Liver (tissue), 9 donors: ENCODE measurements around the gene MEGF6. TPM values are rescaled to one million over a fixed set of nuclear protein-coding genes. Genes with fewer than 3 reads are reported as not detected.

Source experiments
- DNase-seq: peaks from one replicate; pipeline ENCODE4 v3.0.0-alpha.2; 2017; ENCODE audit warnings: low spot score
- H3K27ac ChIP-seq, 2 donors: one replicate each; pipeline ENCODE4 v1.7.0; 2013; ENCODE audit warnings: inconsistent platforms in 2 of 2, low read length in 2 of 2, control low read depth in 1 of 2, low read depth in 1 of 2, mild to moderate bottlenecking in 1 of 2
- H3K27me3 ChIP-seq, 4 donors: one replicate each; pipeline versions ENCODE4 v1.6.1 to v1.7.0; 2013; ENCODE audit warnings: low read length in 3 of 4, inconsistent platforms in 1 of 4, mild to moderate bottlenecking in 1 of 4, moderate library complexity in 1 of 4; ENCODE audit not compliant: control insufficient read depth in 4 of 4, insufficient read depth in 4 of 4
- H3K36me3 ChIP-seq, 4 donors: one replicate each; pipeline versions ENCODE4 v1.6.1 to v1.7.0; 2013; ENCODE audit warnings: low read length in 3 of 4, mild to moderate bottlenecking in 3 of 4, low read depth in 1 of 4, moderate library complexity in 1 of 4; ENCODE audit not compliant: control insufficient read depth in 4 of 4, insufficient read depth in 3 of 4
- H3K4me1 ChIP-seq, 4 donors: one replicate each; pipeline versions ENCODE4 v1.6.1 to v1.7.0; 2013; ENCODE audit warnings: low read length in 3 of 4, mild to moderate bottlenecking in 3 of 4, moderate library complexity in 1 of 4; ENCODE audit not compliant: control insufficient read depth in 4 of 4, insufficient read depth in 4 of 4
- H3K4me3 ChIP-seq, 3 donors: one replicate each; pipeline versions ENCODE4 v1.6.1 to v1.7.0; 2013; ENCODE audit warnings: low read length in 3 of 3, control low read depth in 1 of 3, low read depth in 1 of 3, mild to moderate bottlenecking in 1 of 3
- H3K9ac ChIP-seq, 2 donors: one replicate each; pipeline ENCODE4 v1.7.0; 2013; ENCODE audit warnings: low read length in 2 of 2, mild to moderate bottlenecking in 2 of 2, moderate library complexity in 2 of 2, control low read depth in 1 of 2, low read depth in 1 of 2
- H3K9me3 ChIP-seq, 4 donors: one replicate each; pipeline versions ENCODE4 v1.6.1 to v1.7.0; 2013; ENCODE audit warnings: low read length in 3 of 4; ENCODE audit not compliant: control insufficient read depth in 4 of 4
- EGR1 ChIP-seq, 2 donors: IDR thresholded peaks; 2 replicates each; pipeline ENCODE4 v1.6.1; 2016 to 2018; ENCODE audit warnings: antibody characterized with exemption in 2 of 2, low read depth in 2 of 2
- FOXA1 ChIP-seq: IDR thresholded peaks from 2 replicates; pipeline ENCODE4 v1.6.1; 2016; ENCODE audit warnings: antibody characterized with exemption
- FOXA2 ChIP-seq: IDR thresholded peaks from 2 replicates; pipeline ENCODE4 v1.6.1; 2016; ENCODE audit warnings: antibody characterized with exemption
- GABPA ChIP-seq, 2 donors: IDR thresholded peaks in 1 of 2; conservative IDR thresholded peaks in 1 of 2; 2 replicates each; pipeline ENCODE4 v1.6.1; 2016; ENCODE audit warnings: antibody characterized with exemption in 2 of 2, mild to moderate bottlenecking in 1 of 2, moderate library complexity in 1 of 2
- HNF4A ChIP-seq, 2 donors: conservative IDR thresholded peaks; 2 replicates each; pipeline ENCODE4 v1.6.1; 2016; ENCODE audit warnings: antibody characterized with exemption in 2 of 2, mild to moderate bottlenecking in 2 of 2
- HNF4G ChIP-seq: IDR thresholded peaks from 2 replicates; pipeline ENCODE4 v1.6.1; 2016; ENCODE audit warnings: antibody characterized with exemption
- JUND ChIP-seq, 2 donors: IDR thresholded peaks; 2 replicates each; pipeline ENCODE4 v1.6.1; 2016; ENCODE audit warnings: antibody characterized with exemption in 2 of 2
- NR2F2 ChIP-seq: IDR thresholded peaks from 2 replicates; pipeline ENCODE4 v1.6.1; 2016; ENCODE audit warnings: antibody characterized with exemption
- RAD21 ChIP-seq, 2 donors: IDR thresholded peaks; 2 replicates each; pipeline ENCODE4 v1.6.1; 2016; ENCODE audit warnings: antibody characterized with exemption in 2 of 2, mild to moderate bottlenecking in 2 of 2
- RXRA ChIP-seq, 2 donors: IDR thresholded peaks; 2 replicates each; pipeline ENCODE4 v1.6.1; 2017 to 2018; ENCODE audit warnings: antibody characterized with exemption in 2 of 2, mild to moderate bottlenecking in 1 of 2
- SP1 ChIP-seq: IDR thresholded peaks from 2 replicates; pipeline ENCODE4 v1.6.1; 2018; ENCODE audit warnings: antibody characterized with exemption, mild to moderate bottlenecking
- TAF1 ChIP-seq: conservative IDR thresholded peaks from 2 replicates; pipeline ENCODE4 v1.6.1; 2016; ENCODE audit warnings: antibody characterized with exemption, mild to moderate bottlenecking
- YY1 ChIP-seq: IDR thresholded peaks from 2 replicates; pipeline ENCODE4 v1.6.1; 2016; ENCODE audit warnings: antibody characterized with exemption, mild to moderate bottlenecking
- WGBS: extraction: QIAGEN DNeasy Blood & Tissue Kit; methylation state at CpG from one replicate; pipeline ENCODE4 v1.1.7; 2013; 5-methylcytosine and 5-hydroxymethylcytosine counted together
- polyA plus RNA-seq, 2 donors: library from polyadenylated mRNA; stranded (reverse) in 1 of 2; unstranded in 1 of 2; fragments of 200-250 nt in 1 of 2; fragments of >200 nt in 1 of 2; fragmentation: Nextera tagmentation in 1 of 2; extraction: Ambion mirVana in 1 of 2; gene quantifications; one replicate each; pipeline versions ENCODE4 v1.2.1 to v1.2.3, GENCODE V29; 2013 to 2015
- total RNA-seq, 2 donors: library from RNA; depleted of rRNA; stranded (reverse); fragments of >200 nt; gene quantifications; one replicate each; pipeline ENCODE4 v1.2.3, GENCODE V29; 2014
- TF ChIP-seq, protein P1 (sequence below): fragments of 150-350 bp; IDR thresholded peaks from 2 replicates; pipeline ENCODE4 v1.5.1; 2017; ENCODE audit warnings: improper control_type of control experiment, low read depth, low read length; ENCODE audit not compliant: missing input control
- TF ChIP-seq, protein P2 (sequence below): IDR thresholded peaks from 2 replicates; pipeline ENCODE4 v1.6.1; 2016; ENCODE audit warnings: antibody characterized with exemption, mild to moderate bottlenecking
- TF ChIP-seq, protein P3 (sequence below): IDR thresholded peaks from 2 replicates; pipeline ENCODE4 v1.6.1; 2016; ENCODE audit warnings: antibody characterized with exemption
- TF ChIP-seq, protein P4 (sequence below): IDR thresholded peaks from 2 replicates; pipeline ENCODE4 v1.6.1; 2016; ENCODE audit warnings: antibody characterized with exemption
- TF ChIP-seq, protein P5 (sequence below): IDR thresholded peaks from 2 replicates; pipeline ENCODE4 v1.6.1; 2016; ENCODE audit warnings: antibody characterized with exemption
- donor health status: healthy.
- donor health status: healthy.
- donor health status: healthy.
- donor health status: healthy.
- donor health status: healthy.

MEGF6 gene
- total and polyA plus RNA-seq, 4 donors: 1.3 to 11.0 (median 4.0) TPM

DNA sequence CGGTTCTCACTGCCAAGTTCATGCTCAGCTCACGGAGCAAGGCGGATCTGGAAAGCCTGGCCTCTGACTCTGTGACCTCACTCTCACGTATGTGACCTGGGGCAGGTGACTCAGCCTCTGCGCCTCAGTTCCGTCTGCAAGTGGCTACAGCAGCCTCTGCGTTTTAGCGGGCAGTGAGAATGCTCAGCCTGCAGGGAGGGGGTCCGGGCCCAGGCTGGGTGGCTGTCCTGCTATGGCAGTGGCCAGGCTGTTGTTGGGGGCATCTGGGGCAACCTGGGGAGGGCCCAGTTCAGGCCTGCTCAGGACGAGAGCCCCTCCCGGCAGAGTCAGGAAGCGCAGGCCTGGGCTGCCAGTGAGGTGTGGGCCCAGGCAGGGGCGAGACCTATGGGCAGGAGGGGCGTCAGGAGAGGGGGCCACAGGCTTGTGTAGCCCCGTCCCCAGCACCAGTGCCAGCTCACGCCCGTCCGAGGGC is 128.9 kb downstream of the MEGF6 start:
- 74% methylated on average over 18 of the region's 18 CpGs for WGBS
- H3K9me3 ChIP-seq: no peaks in the 10 kb centered on the region
- no peak overlapping the region for H3K4me3 ChIP-seq
- H3K9ac ChIP-seq: no peak overlapping the region
- TF ChIP-seq GABPA (IDR thresholded peaks at IDR 0.05 in 1 of 2, conservative IDR thresholded peaks at IDR 0.05 in 1 of 2) (no peak), HNF4A (conservative IDR thresholded peaks at IDR 0.05) (no peak), RXRA (IDR thresholded peaks at IDR 0.05) (no peak), FOXA1 (no peak), TAF1 (no peak), HNF4G (no peak), SP1 (no peak), EGR1 (IDR thresholded peaks at IDR 0.05; ENCODE audit: low read depth in 2 of 2) (no peak), YY1 (no peak)
- TF ChIP-seq, protein P1, sequence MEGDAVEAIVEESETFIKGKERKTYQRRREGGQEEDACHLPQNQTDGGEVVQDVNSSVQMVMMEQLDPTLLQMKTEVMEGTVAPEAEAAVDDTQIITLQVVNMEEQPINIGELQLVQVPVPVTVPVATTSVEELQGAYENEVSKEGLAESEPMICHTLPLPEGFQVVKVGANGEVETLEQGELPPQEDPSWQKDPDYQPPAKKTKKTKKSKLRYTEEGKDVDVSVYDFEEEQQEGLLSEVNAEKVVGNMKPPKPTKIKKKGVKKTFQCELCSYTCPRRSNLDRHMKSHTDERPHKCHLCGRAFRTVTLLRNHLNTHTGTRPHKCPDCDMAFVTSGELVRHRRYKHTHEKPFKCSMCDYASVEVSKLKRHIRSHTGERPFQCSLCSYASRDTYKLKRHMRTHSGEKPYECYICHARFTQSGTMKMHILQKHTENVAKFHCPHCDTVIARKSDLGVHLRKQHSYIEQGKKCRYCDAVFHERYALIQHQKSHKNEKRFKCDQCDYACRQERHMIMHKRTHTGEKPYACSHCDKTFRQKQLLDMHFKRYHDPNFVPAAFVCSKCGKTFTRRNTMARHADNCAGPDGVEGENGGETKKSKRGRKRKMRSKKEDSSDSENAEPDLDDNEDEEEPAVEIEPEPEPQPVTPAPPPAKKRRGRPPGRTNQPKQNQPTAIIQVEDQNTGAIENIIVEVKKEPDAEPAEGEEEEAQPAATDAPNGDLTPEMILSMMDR: no peak
- peaks cover 0 to 9% (median 6%) of the 10 kb centered on the region in 4 donors for H3K4me1 ChIP-seq
- H3K27ac ChIP-seq: no peak overlapping the region
- DNase-seq: no peak
- no peaks in the 10 kb centered on the region for H3K27me3 ChIP-seq
- no peaks in the 10 kb centered on the region for H3K36me3 ChIP-seq

DNA sequence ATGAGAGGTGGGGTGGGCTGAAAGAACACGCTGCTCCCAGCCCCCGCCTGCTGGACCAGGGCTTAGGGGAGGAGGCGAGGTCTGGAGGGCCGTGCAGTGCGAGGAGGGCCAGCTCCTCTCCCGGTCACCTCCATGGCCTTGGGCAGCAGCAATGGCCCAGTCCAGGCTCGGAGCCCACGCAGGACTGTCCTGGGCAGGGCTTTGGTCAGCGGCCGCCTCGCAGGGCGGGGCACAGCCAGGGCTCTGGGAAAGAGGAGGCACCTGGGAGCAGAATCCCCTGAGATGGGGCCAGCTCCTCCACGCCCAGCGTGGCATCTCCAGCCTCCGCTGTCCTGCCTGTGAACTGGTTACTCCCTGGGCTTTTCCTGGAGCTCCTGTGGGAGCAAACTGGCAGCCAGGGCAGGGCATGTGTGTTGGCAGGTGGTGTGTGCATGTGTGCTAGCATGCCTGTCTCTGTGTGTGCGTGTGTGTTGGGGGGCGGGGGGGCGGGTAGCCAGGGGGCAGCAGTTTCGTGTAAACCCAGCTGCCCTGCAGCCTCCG is 129.4 kb downstream of the MEGF6 start:
- Histone ChIP-seq H3K9ac (no peak overlapping the region), H3K27me3 (no peaks in the 10 kb centered on the region), H3K4me1 (peaks cover 0 to 9% (median 6%) of the 10 kb centered on the region in 4 donors), H3K27ac (no peak overlapping the region), H3K36me3 (no peaks in the 10 kb centered on the region), H3K9me3 (no peaks in the 10 kb centered on the region), H3K4me3 (no peak overlapping the region)
- WGBS: 88% methylated on average over 20 of the region's 20 CpGs
- no peak for TF ChIP-seq TAF1
- TF ChIP-seq, protein P2, sequence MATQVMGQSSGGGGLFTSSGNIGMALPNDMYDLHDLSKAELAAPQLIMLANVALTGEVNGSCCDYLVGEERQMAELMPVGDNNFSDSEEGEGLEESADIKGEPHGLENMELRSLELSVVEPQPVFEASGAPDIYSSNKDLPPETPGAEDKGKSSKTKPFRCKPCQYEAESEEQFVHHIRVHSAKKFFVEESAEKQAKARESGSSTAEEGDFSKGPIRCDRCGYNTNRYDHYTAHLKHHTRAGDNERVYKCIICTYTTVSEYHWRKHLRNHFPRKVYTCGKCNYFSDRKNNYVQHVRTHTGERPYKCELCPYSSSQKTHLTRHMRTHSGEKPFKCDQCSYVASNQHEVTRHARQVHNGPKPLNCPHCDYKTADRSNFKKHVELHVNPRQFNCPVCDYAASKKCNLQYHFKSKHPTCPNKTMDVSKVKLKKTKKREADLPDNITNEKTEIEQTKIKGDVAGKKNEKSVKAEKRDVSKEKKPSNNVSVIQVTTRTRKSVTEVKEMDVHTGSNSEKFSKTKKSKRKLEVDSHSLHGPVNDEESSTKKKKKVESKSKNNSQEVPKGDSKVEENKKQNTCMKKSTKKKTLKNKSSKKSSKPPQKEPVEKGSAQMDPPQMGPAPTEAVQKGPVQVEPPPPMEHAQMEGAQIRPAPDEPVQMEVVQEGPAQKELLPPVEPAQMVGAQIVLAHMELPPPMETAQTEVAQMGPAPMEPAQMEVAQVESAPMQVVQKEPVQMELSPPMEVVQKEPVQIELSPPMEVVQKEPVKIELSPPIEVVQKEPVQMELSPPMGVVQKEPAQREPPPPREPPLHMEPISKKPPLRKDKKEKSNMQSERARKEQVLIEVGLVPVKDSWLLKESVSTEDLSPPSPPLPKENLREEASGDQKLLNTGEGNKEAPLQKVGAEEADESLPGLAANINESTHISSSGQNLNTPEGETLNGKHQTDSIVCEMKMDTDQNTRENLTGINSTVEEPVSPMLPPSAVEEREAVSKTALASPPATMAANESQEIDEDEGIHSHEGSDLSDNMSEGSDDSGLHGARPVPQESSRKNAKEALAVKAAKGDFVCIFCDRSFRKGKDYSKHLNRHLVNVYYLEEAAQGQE: no peak
- no peak for TF ChIP-seq NR2F2
- TF ChIP-seq, protein P3, sequence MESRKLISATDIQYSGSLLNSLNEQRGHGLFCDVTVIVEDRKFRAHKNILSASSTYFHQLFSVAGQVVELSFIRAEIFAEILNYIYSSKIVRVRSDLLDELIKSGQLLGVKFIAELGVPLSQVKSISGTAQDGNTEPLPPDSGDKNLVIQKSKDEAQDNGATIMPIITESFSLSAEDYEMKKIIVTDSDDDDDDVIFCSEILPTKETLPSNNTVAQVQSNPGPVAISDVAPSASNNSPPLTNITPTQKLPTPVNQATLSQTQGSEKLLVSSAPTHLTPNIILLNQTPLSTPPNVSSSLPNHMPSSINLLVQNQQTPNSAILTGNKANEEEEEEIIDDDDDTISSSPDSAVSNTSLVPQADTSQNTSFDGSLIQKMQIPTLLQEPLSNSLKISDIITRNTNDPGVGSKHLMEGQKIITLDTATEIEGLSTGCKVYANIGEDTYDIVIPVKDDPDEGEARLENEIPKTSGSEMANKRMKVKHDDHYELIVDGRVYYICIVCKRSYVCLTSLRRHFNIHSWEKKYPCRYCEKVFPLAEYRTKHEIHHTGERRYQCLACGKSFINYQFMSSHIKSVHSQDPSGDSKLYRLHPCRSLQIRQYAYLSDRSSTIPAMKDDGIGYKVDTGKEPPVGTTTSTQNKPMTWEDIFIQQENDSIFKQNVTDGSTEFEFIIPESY: no peak
- no peak for TF ChIP-seq HNF4A (conservative IDR thresholded peaks at IDR 0.05)
- no peak for TF ChIP-seq FOXA2
- TF ChIP-seq EGR1 (IDR thresholded peaks at IDR 0.05; ENCODE audit: low read depth in 2 of 2): no peak
- TF ChIP-seq JUND (IDR thresholded peaks at IDR 0.05): no peak
- TF ChIP-seq, protein P1: no peak
- TF ChIP-seq GABPA (IDR thresholded peaks at IDR 0.05 in 1 of 2, conservative IDR thresholded peaks at IDR 0.05 in 1 of 2): no peak
- no peak for TF ChIP-seq YY1
- TF ChIP-seq FOXA1: no peak
- no peak for TF ChIP-seq RXRA (IDR thresholded peaks at IDR 0.05)
- TF ChIP-seq, protein P4, sequence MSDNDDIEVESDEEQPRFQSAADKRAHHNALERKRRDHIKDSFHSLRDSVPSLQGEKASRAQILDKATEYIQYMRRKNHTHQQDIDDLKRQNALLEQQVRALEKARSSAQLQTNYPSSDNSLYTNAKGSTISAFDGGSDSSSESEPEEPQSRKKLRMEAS: no peak
- TF ChIP-seq HNF4G: no peak
- TF ChIP-seq, protein P5, sequence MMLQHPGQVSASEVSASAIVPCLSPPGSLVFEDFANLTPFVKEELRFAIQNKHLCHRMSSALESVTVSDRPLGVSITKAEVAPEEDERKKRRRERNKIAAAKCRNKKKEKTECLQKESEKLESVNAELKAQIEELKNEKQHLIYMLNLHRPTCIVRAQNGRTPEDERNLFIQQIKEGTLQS: no peak
- TF ChIP-seq RAD21 (IDR thresholded peaks at IDR 0.05): no peak
- no peak for TF ChIP-seq SP1
- no peak for DNase-seq
